SK-N-SH (cell line): Measurements from ENCODE around the gene AGO4.

Experiments used
- POLR2AphosphoS5 ChIP-seq: IDR thresholded peaks from 2 replicates; pipeline ENCODE4 v1.6.1; 2012; ENCODE audit warnings: low read depth, low read length
- RFX5 ChIP-seq: IDR thresholded peaks from 2 replicates; pipeline ENCODE4 v1.6.1; 2012; ENCODE audit warnings: mild to moderate bottlenecking, improper control_type of control experiment, low read length
- TF ChIP-seq, protein P1 (sequence below): fragments of 200-600 bp; sonication (generic); IDR thresholded peaks from 2 replicates; pipeline ENCODE4 v1.6.1; 2017; ENCODE audit warnings: antibody characterized with exemption, mild to moderate bottlenecking, moderate library complexity

DNA sequence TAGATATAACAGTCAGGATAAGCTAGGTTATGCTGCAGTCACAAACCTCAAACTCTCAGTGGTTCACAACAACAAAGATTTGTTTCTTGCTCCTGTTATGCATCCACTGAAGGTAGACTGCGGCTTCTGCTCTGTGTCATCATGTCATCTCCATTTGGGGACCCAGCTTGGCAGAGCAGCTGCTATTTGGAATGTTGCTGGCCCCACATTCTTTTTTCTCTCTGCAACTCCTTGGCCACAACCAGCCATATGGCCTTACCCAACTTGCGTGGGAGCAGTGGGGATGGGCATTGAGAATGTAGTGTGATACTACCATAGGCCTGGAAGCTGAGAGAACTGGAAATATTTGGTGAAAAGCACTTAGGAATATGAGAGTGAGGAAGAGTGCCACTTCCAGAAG is 26.4 kb downstream of the AGO4 start:
- TF ChIP-seq RFX5 (no peak), POLR2AphosphoS5 (no peak)
- TF ChIP-seq, protein P1, sequence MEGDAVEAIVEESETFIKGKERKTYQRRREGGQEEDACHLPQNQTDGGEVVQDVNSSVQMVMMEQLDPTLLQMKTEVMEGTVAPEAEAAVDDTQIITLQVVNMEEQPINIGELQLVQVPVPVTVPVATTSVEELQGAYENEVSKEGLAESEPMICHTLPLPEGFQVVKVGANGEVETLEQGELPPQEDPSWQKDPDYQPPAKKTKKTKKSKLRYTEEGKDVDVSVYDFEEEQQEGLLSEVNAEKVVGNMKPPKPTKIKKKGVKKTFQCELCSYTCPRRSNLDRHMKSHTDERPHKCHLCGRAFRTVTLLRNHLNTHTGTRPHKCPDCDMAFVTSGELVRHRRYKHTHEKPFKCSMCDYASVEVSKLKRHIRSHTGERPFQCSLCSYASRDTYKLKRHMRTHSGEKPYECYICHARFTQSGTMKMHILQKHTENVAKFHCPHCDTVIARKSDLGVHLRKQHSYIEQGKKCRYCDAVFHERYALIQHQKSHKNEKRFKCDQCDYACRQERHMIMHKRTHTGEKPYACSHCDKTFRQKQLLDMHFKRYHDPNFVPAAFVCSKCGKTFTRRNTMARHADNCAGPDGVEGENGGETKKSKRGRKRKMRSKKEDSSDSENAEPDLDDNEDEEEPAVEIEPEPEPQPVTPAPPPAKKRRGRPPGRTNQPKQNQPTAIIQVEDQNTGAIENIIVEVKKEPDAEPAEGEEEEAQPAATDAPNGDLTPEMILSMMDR: no peak
